ENCODE measurements around the gene RPS26. TPM values are rescaled to one million over a fixed set of nuclear protein-coding genes. Genes with fewer than 3 reads are reported as not detected.

RPS26 gene
- total and polyA plus RNA-seq, 9 of the 15 experiments (the other 6 are each of a cell fraction or from before 2014, with no cell fraction given), result 70.2 to 1,589 (median 852) TPM

- TF ChIP-seq ERF (CRISPR knock-in tag; IDR thresholded peaks at IDR 0.05) (no peak), STAT5A (IDR thresholded peaks at IDR 0.05; ENCODE audit: borderline replicate concordance, low read length) (peak; percentile 36; the same call in 1 of the 2 replicates), ZNF197 (CRISPR knock-in tag; IDR thresholded peaks at IDR 0.05; ENCODE audit: low read depth) (peak; percentile 72; the same call in 1 of the 2 replicates), CREM (IDR thresholded peaks at IDR 0.05; ENCODE audit: low read depth) (peak; percentile 19; the same call in 1 of the 2 replicates), ZNF695 (CRISPR knock-in tag; IDR thresholded peaks at IDR 0.05) (no peak), ZNF707 (CRISPR knock-in tag; conservative IDR thresholded peaks at IDR 0.05) (no peak), ZEB2 (IDR thresholded peaks at IDR 0.05) (peak; percentile 37; the same call in 1 of the 2 replicates), NONO (IDR thresholded peaks at IDR 0.05; ENCODE audit: low read depth in 2 of 2, low read length in 1 of 2) (no peak), PRMT5 (CRISPR knock-in tag; IDR thresholded peaks at IDR 0.05) (no peak), DPF2 (IDR thresholded peaks at IDR 0.05) (0 out of 2 replicates have a peak, but pooled peaks have one; percentile 37), ZBTB17 (CRISPR knock-in tag; IDR thresholded peaks at IDR 0.05) (peak; percentile 75; the same call in 1 of the 2 replicates), ZNF274 (IDR thresholded peaks at IDR 0.05; ENCODE audit: borderline replicate concordance, low read depth, low read length) (no peak), ZNF384 (IDR thresholded peaks at IDR 0.05; ENCODE audit: low read depth, low read length) (no peak), PHTF2 (CRISPR knock-in tag; IDR thresholded peaks at IDR 0.05) (no peak), NFATC3 (IDR thresholded peaks at IDR 0.05) (no peak), FOXM1 (IDR thresholded peaks at IDR 0.05; ENCODE audit: low read depth) (no peak; the same call in 1 of the 2 replicates), FOXM1 (CRISPR knock-in tag; IDR thresholded peaks at IDR 0.05; ENCODE audit: low read depth) (no peak), HDAC3 (IDR thresholded peaks at IDR 0.05; ENCODE audit: borderline replicate concordance, partially characterized antibody) (no peak), HNRNPLL (IDR thresholded peaks at IDR 0.05; ENCODE audit: low read depth, low read length, poor library complexity, severe bottlenecking) (no peak), ZNF395 (CRISPR knock-in tag; IDR thresholded peaks at IDR 0.05) (no peak), PHF8 (IDR thresholded peaks at IDR 0.05; ENCODE audit: borderline replicate concordance, low read length) (no peak), RBBP5 (IDR thresholded peaks at IDR 0.05; ENCODE audit: borderline replicate concordance, insufficient read depth, low read length, poor library complexity, severe bottlenecking) (no peak), ZNF785 (CRISPR knock-in tag; IDR thresholded peaks at IDR 0.05) (no peak), PHF20 (IDR thresholded peaks at IDR 0.05; ENCODE audit: partially characterized antibody) (no peak)
- TF ChIP-seq, protein P1, sequence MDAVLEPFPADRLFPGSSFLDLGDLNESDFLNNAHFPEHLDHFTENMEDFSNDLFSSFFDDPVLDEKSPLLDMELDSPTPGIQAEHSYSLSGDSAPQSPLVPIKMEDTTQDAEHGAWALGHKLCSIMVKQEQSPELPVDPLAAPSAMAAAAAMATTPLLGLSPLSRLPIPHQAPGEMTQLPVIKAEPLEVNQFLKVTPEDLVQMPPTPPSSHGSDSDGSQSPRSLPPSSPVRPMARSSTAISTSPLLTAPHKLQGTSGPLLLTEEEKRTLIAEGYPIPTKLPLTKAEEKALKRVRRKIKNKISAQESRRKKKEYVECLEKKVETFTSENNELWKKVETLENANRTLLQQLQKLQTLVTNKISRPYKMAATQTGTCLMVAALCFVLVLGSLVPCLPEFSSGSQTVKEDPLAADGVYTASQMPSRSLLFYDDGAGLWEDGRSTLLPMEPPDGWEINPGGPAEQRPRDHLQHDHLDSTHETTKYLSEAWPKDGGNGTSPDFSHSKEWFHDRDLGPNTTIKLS (IDR thresholded peaks at IDR 0.05; ENCODE audit: borderline replicate concordance, low read depth), result no peak
- TF ChIP-seq, protein P2, sequence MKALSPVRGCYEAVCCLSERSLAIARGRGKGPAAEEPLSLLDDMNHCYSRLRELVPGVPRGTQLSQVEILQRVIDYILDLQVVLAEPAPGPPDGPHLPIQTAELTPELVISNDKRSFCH (CRISPR knock-in tag; IDR thresholded peaks at IDR 0.05), result no peak
- TF ChIP-seq, protein P2 (tag; IDR thresholded peaks at IDR 0.05), result no peak
- TF ChIP-seq, protein P3, sequence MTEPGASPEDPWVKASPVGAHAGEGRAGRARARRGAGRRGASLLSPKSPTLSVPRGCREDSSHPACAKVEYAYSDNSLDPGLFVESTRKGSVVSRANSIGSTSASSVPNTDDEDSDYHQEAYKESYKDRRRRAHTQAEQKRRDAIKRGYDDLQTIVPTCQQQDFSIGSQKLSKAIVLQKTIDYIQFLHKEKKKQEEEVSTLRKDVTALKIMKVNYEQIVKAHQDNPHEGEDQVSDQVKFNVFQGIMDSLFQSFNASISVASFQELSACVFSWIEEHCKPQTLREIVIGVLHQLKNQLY (CRISPR knock-in tag; conservative IDR thresholded peaks at IDR 0.05), result no peak
These were observed 31.6 kb upstream of the RPS26 start (continued) for GRCh38 chr12:56010111-56010570.
